ENCODE measurements around the gene NEMP1. TPM values are rescaled to one million over a fixed set of nuclear protein-coding genes. Genes with fewer than 3 reads are reported as not detected.
"Not testable (repeated sequence)": the region's sequence is repeated elsewhere in the genome, so short reads cannot be mapped to it uniquely, and the experiment has no call there.

Gene NEMP1
- total RNA-seq, 1 donor from 2014 or later, result 79.8 TPM

DNA sequence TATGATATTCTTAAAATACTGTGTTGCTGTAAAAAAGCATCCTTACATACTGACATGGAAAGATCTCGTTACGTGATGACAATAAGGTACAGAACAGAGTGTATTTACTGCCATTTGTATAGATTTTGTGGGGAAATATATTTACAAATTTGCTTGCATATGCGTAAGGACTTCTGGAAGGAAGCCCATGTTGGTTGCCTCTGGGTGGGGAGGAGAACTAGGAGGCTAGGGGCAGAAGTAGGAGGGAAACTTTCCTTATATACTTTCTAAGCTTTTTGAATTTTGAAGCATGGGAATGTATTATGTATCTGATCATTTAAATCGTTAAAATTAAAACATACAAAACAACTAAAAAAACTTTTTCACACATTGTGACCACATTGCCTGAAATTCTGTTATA, 38.4 kb downstream of the NEMP1 start:
- peaks cover 4% of the 10 kb centered on the region for H3K4me1 Mint-ChIP-seq (ENCODE audit: low read depth)
- no peak overlapping the region for H3K4me3 Mint-ChIP-seq (ENCODE audit: low read depth)
- no peaks in the 10 kb centered on the region for H3K36me3 Mint-ChIP-seq (ENCODE audit: low read depth)
- H3K27me3 Mint-ChIP-seq (ENCODE audit: low read depth), result no peaks in the 10 kb centered on the region
- intact Hi-C loops (cut with micrococcal nuclease), result no loop called here
- H3K27ac Mint-ChIP-seq, result no peak overlapping the region
- no peaks in the 10 kb centered on the region for H3K9me3 Mint-ChIP-seq
- no peak for DNase-seq (ENCODE audit: low spot score)

DNA sequence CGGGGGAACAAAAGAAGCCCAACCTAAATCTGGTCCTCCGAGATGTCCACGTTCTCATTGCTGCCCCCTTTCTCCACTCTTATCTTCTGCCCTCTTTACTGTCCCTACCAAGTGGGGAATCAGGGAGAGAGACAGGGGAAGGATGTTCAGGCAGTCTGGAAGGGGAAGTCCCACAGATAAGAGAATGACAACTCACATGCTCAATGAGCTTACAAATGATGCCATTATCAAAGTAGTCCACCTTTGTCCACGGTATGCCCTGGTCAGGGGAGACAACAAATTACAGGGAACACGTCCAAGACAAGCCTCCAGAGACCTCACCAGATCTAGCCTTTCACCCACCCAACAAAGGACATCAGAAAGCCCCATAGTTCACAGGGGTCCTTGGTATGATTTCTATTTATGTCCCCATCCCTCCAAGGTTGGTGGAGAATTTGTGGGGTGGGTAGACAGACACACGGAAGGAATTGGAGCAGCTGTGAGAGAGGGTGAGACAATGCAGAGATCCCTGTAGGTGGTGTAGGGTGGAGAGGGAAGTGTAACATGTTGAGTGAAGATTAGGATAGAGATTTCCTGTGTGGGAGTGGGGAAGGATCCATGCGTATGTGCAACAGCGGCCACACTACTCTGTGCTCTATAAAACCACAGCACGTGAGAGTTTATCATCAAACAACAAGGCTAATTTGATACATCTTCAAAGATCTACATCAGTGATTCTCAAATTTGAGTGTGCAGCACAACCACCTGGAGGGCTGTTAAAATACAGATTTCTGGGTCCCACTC, 39.4 kb downstream of the NEMP1 start:
- no peak overlapping the region for H3K27ac Mint-ChIP-seq
- no peaks in the 10 kb centered on the region for H3K36me3 Mint-ChIP-seq (ENCODE audit: low read depth)
- no peaks in the 10 kb centered on the region for H3K9me3 Mint-ChIP-seq
- intact Hi-C loops (cut with micrococcal nuclease), result no loop called here
- no peaks in the 10 kb centered on the region for H3K27me3 Mint-ChIP-seq (ENCODE audit: low read depth)
- H3K4me3 Mint-ChIP-seq (ENCODE audit: low read depth), result no peak overlapping the region
- no peaks in the 10 kb centered on the region for H3K4me1 Mint-ChIP-seq (ENCODE audit: low read depth)
- DNase-seq (ENCODE audit: low spot score), result no peak

DNA sequence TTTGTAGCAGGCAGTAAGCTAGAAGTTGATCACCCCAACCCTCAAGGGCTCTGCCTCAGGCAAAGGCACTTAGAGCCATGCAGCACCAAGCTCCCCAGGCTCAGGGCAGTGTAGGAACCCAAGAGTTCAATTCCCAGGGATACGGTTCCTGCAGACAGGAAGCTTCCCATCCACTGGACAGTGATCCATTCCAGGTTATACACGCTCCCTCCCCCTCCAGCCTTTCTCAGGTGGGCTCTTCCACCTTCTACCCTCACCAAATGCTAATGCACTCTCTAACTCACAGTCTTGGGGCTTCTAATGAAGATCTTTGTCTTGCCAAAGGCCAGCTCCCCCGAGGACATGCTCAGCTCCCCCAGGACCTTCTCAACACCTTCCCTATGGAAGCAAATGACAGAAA, 41.3 kb downstream of the NEMP1 start:
- no peak for DNase-seq (ENCODE audit: low spot score)
- H3K4me1 Mint-ChIP-seq (ENCODE audit: low read depth), result no peaks in the 10 kb centered on the region
- H3K27ac Mint-ChIP-seq, result no peak overlapping the region
- H3K9me3 Mint-ChIP-seq, result no peaks in the 10 kb centered on the region
- no peaks in the 10 kb centered on the region for H3K36me3 Mint-ChIP-seq (ENCODE audit: low read depth)
- H3K27me3 Mint-ChIP-seq (ENCODE audit: low read depth), result no peaks in the 10 kb centered on the region
- H3K4me3 Mint-ChIP-seq (ENCODE audit: low read depth), result no peak overlapping the region
- intact Hi-C loops (cut with micrococcal nuclease), result no loop called here

GRCh38 chr12:57033431-57033830, 45.2 kb downstream of the NEMP1 start:
- Mint-ChIP-seq H3K27me3 (ENCODE audit: low read depth) (no peaks in the 10 kb centered on the region), H3K27ac (no peak overlapping the region), H3K9me3 (no peaks in the 10 kb centered on the region), H3K4me3 (ENCODE audit: low read depth) (no peak overlapping the region), H3K36me3 (ENCODE audit: low read depth) (no peaks in the 10 kb centered on the region), H3K4me1 (ENCODE audit: low read depth) (peaks cover 16% of the 10 kb centered on the region)
- DNase-seq (ENCODE audit: low spot score), result no peak
- intact Hi-C loops (cut with micrococcal nuclease), result no loop called here

DNA sequence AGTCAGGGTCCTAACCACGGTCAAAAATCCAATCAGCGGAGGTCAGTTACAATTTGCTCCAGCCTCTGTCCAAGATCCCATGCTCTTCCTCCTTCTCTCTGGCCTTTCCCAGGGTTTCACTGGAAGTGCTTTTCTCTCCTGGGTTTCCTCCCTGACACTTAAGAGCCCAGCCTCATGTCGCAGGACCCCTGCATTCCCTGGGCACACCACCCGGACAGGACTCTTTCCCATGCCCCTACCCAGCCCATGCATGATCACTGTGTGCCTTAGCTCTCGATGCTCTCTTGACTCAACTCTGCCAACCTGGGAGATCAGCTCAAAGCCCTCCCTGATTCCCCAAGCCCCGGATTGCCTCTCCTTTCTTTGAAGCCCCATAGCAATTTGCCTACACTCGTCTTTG, 46.8 kb downstream of the NEMP1 start:
- Mint-ChIP-seq H3K27ac (no peak overlapping the region), H3K4me3 (ENCODE audit: low read depth) (no peak overlapping the region), H3K36me3 (ENCODE audit: low read depth) (no peaks in the 10 kb centered on the region), H3K9me3 (no peaks in the 10 kb centered on the region), H3K27me3 (ENCODE audit: low read depth) (no peaks in the 10 kb centered on the region), H3K4me1 (ENCODE audit: low read depth) (peaks cover 26% of the 10 kb centered on the region)
- intact Hi-C loops (cut with micrococcal nuclease), result loop anchor here (1.0 kb wide), 1 partner anchor 31 kb away; no protein-coding TSS in a partner anchor
- DNase-seq (ENCODE audit: low spot score), result no peak

- H3K9me3 Mint-ChIP-seq, result no peaks in the 10 kb centered on the region
- no peak overlapping the region for H3K4me3 Mint-ChIP-seq (ENCODE audit: low read depth)
- H3K36me3 Mint-ChIP-seq (ENCODE audit: low read depth), result no peaks in the 10 kb centered on the region
- DNase-seq (ENCODE audit: low spot score), result no peak
- intact Hi-C loops (cut with micrococcal nuclease), result loop anchor here (1.0 kb wide), 1 partner anchor 31 kb away; no protein-coding TSS in a partner anchor
- H3K27me3 Mint-ChIP-seq (ENCODE audit: low read depth), result no peaks in the 10 kb centered on the region
- no peak overlapping the region for H3K27ac Mint-ChIP-seq
- peaks cover 31% of the 10 kb centered on the region for H3K4me1 Mint-ChIP-seq (ENCODE audit: low read depth)
These were observed 47.4 kb downstream of the NEMP1 start for GRCh38 chr12:57031138-57031725.

DNA sequence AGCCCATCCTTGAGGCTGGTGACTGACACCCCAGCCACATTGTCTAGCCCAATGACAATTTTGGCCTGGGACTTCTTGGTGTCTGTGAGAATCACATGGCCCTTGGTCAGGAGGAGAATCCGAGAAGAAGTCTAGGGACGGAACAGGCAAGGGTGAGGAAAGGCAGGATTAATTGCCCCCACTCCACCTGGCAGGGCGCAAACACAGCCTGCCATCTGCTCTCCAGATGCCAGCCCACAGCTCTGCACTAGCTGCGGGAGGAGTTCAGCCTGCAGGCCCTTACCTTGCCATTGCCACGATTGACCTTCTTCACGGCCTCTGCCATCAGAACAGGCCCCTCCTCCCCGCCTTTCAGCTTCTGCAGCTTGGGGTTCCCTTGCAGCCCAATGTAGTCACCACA, 49.1 kb downstream of the NEMP1 start:
- DNase-seq (ENCODE audit: low spot score), result no peak
- Mint-ChIP-seq H3K4me1 (ENCODE audit: low read depth) (peaks cover 35% of the 10 kb centered on the region), H3K4me3 (ENCODE audit: low read depth) (no peak overlapping the region), H3K27ac (no peak overlapping the region), H3K27me3 (ENCODE audit: low read depth) (no peaks in the 10 kb centered on the region), H3K9me3 (no peaks in the 10 kb centered on the region), H3K36me3 (ENCODE audit: low read depth) (no peaks in the 10 kb centered on the region)
- intact Hi-C loops (cut with micrococcal nuclease), result no loop called here

DNA sequence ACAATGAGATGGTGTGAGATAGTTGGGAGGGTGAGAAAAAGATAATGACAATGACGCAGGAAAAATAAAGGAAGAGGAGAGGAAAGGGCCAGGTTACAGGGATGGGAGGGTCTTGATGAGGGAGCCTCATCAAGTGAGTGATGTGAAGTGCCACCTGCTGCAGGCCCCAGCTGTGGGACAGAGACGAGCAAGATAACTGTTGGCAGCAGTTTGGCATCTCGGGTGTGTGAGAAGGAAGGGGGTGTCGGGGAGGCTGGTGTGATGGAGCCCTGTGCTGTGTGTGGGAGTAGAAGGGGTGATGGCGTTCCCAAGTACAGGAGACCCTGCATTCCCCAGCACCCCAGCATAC, 50.8 kb downstream of the NEMP1 start:
- H3K27ac Mint-ChIP-seq, result peak overlapping the region; percentile 81
- no peaks in the 10 kb centered on the region for H3K27me3 Mint-ChIP-seq (ENCODE audit: low read depth)
- H3K4me1 Mint-ChIP-seq (ENCODE audit: low read depth), result peaks cover 35% of the 10 kb centered on the region
- no peaks in the 10 kb centered on the region for H3K9me3 Mint-ChIP-seq
- intact Hi-C loops (cut with micrococcal nuclease), result loop anchor here (2.0 kb wide), 1 partner anchor 17 kb away; no protein-coding TSS in a partner anchor
- H3K4me3 Mint-ChIP-seq (ENCODE audit: low read depth), result no peak overlapping the region
- DNase-seq (ENCODE audit: low spot score), result no peak
- H3K36me3 Mint-ChIP-seq (ENCODE audit: low read depth), result no peaks in the 10 kb centered on the region

DNA sequence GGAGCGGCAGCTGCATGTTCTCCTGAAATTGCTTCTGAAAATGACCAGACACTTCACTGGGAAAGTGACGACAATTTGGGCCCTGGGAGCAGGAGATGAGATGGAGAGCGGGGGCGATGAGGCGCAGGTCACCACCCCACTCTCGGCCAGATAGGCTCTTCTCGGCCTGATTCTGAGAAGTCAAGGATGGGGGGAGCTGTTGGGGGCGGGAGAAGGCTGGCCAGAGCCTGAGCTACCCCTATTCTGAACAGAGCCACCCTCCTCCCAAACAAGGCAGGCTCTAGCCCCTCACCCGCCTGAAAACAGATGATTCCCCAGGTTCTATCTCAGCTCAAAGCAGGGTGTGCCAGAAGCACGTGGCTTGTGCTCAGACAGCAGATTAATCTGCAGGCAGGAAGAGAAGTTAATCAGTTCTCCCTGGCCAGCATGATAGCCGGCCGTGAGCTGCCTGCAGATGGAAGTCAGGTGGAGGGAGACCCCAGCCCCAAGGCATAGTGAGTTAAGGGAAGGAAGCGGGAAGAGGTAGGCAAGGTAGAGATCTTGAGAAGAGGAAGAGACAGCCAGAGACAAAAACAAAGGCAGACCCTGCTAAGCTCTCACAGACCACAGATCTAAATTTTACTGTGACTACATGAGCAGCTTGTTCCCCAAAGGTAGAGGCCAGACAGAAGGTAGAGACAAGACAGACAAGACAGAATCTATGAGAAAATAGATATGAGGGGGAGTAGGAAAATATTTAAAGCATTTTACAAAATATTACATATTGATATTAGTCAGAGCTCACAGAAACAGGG, 51.4 kb downstream of the NEMP1 start:
- peaks cover 35% of the 10 kb centered on the region for H3K4me1 Mint-ChIP-seq (ENCODE audit: low read depth)
- H3K27ac Mint-ChIP-seq, result peak overlapping the region; percentile 81
- intact Hi-C loops (cut with micrococcal nuclease), result loop anchor here (2.0 kb wide), 1 partner anchor 16 kb away; no protein-coding TSS in a partner anchor
- no peaks in the 10 kb centered on the region for H3K36me3 Mint-ChIP-seq (ENCODE audit: low read depth)
- no peaks in the 10 kb centered on the region for H3K27me3 Mint-ChIP-seq (ENCODE audit: low read depth)
- no peaks in the 10 kb centered on the region for H3K9me3 Mint-ChIP-seq
- no peak overlapping the region for H3K4me3 Mint-ChIP-seq (ENCODE audit: low read depth)
- DNase-seq (ENCODE audit: low spot score), result no peak

GRCh38 chr12:57025196-57025595, 53.4 kb downstream of the NEMP1 start:
- H3K4me1 Mint-ChIP-seq (ENCODE audit: low read depth), result peaks cover 22% of the 10 kb centered on the region
- H3K36me3 Mint-ChIP-seq (ENCODE audit: low read depth), result no peaks in the 10 kb centered on the region
- H3K9me3 Mint-ChIP-seq, result no peaks in the 10 kb centered on the region
- no peak overlapping the region for H3K27ac Mint-ChIP-seq
- H3K4me3 Mint-ChIP-seq (ENCODE audit: low read depth), result no peak overlapping the region
- intact Hi-C loops (cut with micrococcal nuclease), result no loop called here
- no peaks in the 10 kb centered on the region for H3K27me3 Mint-ChIP-seq (ENCODE audit: low read depth)
- DNase-seq (ENCODE audit: low spot score), result no peak

- intact Hi-C loops (cut with micrococcal nuclease); H3K27ac Mint-ChIP-seq; H3K36me3 Mint-ChIP-seq (ENCODE audit: low read depth); DNase-seq (ENCODE audit: low spot score); H3K27me3 Mint-ChIP-seq (ENCODE audit: low read depth); H3K4me3 Mint-ChIP-seq (ENCODE audit: low read depth); H3K9me3 Mint-ChIP-seq: not testable (repeated sequence)
- peaks cover 16% of the 10 kb centered on the region for H3K4me1 Mint-ChIP-seq (ENCODE audit: low read depth)
These were observed 56.3 kb downstream of the NEMP1 start for GRCh38 chr12:57022324-57022723.

DNA sequence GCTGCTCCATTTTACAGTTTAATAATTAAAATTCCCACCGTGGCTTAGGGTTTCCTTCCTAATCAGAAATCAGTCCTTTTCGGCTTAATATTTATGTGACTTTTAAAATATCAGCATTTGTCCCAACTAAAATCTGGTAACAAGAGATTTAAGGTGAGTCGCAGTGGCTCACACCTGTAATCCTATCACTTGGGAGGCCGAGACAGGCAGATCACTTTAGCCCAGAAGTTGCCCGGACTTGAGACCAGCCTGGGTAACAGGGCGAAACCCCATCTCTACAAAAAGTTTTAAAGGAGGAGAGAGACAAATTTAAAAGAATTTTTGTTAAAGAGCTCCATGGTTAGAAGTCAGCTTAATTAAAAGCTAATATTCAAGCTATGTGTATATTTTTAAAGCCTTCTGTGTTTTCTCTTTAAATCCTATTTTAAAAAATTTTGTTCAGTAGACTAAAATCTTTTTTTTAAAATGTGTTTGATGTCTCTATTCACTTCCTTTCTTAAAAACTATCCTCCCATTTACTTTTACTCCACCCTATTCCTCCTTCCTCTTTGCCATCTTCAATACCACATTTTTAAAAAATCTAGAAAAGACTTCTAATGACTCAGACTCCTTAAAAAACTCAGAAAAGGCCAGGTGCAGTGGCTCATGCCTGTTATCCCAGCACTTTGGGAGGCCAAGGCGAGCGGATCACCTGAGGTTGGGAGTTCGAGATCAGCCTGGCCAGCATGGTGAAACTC, 58.4 kb downstream of the NEMP1 start:
- intact Hi-C loops (cut with micrococcal nuclease), result no loop called here
- no peak overlapping the region for H3K27ac Mint-ChIP-seq

More for the DNA sequence above, 58.4 kb downstream of the NEMP1 start:
- peaks cover 3% of the 10 kb centered on the region for H3K4me1 Mint-ChIP-seq (ENCODE audit: low read depth)
- H3K4me3 Mint-ChIP-seq (ENCODE audit: low read depth), result no peak overlapping the region
- no peaks in the 10 kb centered on the region for H3K9me3 Mint-ChIP-seq
- no peak for DNase-seq (ENCODE audit: low spot score)
- peaks cover 2% of the 10 kb centered on the region for H3K27me3 Mint-ChIP-seq (ENCODE audit: low read depth)
- H3K36me3 Mint-ChIP-seq (ENCODE audit: low read depth), result no peaks in the 10 kb centered on the region
